HG03378 (cell line): ENCODE results near the gene ECSIT.
A peak's percentile ranks its signal among the peaks of the same experiment; 100 is the strongest.

Experiments
- ATAC-seq: cut with Tn5 transposase; IDR thresholded peaks from one replicate; pipeline ENCODE4 v1.9.1; 2021; ENCODE audit warnings: mild to moderate bottlenecking, moderate library complexity; ENCODE audit not compliant: unreplicated experiment

Gene ECSIT

DNA sequence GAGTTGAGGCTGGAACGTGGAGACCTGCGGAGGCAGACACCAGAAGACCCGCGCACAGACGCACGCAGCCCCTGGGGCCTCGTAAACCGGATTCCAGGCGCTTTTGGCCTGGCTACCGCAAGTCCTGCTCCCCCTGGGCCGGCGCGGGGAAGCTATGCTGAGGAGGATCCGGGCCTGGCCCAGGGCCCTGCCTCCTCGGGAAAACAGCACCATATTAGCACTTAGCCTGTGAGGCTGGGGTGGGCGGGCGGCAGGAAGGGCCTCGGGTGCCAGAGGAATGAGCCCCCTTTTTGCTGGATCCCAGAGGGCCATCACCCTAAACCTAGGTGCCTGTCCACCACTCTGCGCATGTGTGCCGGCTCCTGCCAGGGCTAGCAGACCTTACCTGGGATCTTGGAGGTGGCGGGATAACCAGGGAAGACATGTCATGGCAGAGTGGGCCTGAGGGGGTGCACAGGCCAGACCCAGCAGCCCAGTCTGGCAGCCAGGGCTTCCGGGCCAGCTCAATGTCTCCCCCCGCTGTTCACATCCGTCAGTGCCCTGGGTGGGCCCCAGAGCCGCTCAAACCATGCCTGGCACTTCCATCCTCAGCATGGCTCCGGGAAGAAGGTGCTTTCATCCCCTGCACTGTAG, 22.8 kb upstream of the ECSIT start:
- ATAC-seq, result no peak

DNA sequence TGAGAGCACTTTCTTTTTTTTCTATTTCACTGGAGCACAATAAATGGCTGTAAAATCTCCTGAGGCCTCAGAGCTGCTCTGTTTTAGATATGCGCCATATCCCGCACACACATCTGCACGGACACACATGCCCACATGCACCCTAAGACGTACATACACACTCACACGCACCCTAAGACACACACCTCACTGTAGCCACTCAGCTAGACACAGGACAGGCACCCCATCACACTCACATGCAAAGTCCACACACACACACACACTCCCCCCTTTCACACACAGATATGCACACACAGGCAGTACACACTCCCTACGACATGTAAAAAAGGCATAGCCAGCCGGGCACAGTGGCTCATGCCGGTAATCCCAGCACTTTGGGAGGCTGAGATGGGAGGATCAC, 21.3 kb upstream of the ECSIT start:
- ATAC-seq, result no peak

DNA sequence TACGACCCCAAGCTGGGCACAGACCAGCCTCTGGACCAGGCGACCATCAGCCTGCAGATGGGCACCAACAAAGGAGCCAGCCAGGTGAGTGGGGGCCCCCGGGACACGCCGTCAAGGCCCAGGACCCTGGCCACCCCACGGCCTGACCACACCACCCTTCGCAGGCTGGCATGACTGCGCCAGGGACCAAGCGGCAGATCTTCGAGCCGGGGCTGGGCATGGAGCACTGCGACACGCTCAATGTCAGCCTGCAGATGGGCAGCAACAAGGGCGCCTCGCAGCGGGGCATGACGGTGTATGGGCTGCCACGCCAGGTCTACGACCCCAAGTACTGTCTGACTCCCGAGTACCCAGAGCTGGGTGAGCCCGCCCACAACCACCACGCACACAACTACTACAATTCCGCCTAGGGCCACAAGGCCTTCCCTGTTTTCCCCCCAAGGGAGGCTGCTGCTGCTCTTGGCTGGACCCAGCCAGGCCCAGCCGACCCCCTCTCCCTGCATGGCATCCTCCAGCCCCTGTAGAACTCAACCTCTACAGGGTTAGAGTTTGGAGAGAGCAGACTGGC, 20.5 kb upstream of the ECSIT start:
- no peak for ATAC-seq

DNA sequence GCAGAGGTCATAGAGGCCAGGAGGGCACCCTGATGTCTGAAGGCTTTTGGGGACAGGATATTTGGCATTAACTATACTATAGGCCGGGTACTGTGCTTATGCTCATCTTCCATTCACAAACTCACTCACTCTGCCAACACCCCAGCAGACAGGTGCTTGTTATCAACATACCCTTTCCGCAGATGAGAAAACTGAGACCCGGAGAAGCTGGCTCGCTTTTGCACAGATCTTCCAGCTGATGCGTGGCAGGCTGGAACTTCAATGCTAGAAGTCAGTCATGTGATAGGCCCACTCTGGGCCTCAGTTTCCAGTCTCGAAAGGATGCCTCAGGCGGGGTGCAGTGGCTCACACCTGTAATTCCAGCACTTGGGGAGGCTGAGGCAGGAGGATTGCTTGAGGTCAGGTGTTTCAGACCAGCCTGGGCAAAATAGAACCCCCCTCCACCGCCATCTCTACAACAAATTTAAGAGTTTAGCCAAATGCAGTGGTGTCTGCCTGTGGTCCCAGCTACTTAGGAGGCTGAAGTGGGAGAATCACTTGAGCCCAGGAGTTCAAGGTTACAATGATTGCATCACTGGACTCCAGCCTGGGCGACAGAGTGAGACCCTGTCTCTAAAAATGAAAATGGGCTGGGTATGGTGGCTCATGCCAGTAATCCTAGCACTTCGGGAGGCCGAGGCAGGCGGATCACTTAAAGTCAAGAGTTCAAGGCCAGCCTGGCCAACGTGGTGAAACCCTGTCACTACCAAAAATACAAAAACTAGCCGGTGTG, 19.2 kb upstream of the ECSIT start:
- ATAC-seq, result no peak

DNA sequence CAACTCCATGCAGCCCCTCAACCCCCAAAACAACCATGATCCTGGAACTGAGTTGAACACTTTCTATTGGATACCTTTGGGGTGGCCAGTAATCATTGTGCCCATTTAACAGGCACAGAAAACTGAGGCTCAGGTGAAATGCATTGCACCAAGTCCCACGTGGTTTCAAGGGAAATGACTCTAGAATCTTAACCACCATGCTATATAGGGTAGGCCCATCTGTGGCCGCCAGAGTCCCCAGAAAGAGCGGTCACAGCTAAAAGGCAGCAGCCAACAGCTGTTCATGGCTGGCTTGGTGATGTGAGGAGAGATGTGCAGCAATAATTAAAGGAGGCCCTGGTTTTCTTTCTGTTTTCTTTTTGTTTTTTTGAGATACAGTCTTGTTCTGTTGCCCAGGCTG, 12.3 kb upstream of the ECSIT start:
- no peak for ATAC-seq

DNA sequence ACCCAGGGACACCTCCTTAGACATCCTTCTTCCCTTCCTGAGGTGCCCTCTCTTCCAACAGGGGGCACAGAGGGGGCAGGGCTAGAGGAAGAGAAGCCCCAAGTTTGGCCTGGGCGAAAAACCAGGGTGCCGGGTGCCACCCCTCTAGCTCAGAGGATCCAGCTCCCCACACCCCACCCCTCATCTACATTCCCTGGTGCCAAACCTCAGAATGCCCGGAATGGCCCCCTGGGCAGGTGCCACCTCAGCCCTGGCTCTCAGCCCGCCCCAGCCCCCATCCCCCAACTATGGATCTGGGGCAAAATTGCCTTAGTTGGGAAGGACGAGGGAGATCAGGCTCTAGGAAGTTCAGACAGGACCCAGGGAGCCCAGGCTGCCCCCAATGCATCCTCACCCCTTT, 11.7 kb upstream of the ECSIT start:
- no peak for ATAC-seq

DNA sequence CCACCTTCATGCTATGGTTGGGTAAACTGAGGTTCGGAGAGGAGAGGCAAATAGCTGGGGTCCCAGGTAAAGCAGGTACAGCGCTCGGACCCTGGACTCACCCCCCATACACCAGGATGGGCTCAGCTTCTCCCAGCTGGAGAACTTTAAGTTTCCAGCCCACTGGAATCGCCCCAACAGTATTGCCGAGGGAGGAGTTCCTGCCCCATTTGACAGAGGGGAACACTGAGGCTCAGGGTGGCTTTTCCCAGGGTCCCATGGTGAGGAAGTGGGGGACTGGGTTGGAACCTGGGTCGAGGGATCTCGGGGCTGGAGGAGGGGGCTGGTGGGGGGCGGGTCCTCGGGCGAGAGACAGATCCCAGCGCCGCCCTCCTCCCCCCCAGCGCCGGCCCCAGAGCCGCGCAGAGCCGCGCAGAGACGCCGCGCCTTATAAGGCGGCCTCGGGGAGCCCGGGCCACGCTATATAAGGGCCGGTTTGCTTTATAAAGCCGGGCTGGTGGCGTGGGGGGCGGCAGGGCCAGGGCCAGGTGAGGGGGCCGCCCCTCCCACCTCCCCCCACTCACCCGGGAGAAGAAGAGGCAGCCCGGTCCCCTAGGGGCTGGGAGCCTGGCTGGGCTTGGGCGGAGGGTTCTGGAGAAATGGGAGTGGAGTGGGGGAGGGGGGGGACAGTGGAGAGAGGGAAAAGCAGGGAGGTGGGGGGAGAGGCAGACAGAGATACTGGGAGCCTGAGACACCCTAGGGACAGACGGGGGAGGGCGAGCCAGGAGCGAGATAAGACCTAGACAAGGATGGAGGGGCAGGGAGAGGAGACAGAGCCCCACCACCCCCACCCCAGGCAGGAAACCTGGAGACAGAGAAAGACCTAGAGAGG, 10.8 kb upstream of the ECSIT start:
- no peak for ATAC-seq

DNA sequence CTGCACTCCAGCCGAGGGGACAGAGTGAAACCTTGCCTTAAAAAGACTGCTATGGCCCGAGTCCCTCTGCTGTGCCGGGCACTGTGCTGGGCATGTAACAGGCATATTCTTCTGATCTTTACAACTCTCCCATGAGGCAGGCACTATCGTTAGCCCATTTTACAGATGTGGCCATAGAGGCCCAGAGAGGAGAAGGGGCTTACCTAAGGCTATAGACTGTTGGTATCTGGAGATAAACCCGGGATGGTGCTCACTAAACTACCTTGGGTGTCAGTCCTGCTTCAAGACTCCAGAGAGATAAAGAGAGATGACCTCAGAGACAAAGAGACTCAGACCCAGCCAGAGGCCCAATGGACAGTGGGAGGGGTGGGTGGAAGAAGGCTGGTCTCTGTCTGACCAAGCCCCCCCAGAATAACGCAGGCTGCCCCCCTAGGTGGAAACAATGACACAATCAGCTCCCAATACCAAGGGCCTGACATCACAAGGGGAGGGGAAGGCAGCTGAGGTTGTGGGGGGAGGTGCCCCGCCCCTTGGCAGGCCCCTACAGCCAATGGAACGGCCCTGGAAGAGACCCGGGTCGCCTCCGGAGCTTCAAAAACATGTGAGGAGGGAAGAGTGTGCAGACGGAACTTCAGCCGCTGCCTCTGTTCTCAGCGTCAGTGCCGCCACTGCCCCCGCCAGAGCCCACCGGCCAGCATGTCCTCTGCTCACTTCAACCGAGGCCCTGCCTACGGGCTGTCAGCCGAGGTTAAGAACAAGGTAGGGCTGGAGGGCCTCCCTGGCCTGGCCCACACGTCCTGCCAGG, 9.5 kb upstream of the ECSIT start, which contains the start of gene CNN1:
Gene CNN1 (plus strand): TSS at position 620 of the 805 bp plus-strand sequence. CDS start 77 bp downstream, at position 697.
- ATAC-seq, result no peak

DNA sequence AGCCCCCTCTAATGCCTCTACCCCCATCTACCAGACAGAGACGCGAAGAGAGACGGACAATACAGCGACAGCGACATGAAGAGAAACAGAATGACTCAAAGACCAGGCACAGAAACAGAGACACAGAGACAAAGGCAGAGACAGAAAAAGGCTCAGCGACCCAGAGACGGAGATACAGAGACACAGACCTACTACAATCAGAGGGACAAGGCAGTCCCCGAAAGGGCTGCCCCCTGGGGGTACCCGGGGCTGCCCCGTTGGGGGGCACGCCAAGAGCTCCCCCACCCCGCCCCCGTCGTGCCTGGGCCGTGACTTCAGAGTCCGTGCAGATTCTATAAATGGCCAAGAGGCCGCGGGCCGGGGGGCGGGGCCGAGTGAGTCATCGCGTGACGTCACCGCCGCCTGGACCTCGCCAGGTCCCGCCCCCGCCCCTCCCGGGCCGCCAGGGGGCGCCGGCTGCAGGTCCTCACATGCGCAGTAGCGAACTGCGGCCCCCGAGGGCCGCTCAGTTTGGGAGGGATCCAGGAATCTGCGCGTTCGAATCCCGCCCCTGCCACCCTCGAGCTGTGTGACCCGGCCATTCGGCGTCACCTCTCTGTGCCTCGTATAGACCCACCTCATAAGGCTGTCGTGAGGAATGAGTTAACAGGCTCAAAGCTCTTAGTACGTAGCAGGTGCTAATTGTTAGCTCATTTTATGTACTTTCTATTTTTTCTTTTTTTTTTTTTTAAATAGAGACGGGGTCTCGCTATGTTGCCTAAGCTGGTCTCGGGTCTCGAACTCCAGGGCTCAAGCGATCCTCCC, 7.1 kb upstream of the ECSIT start:
- ATAC-seq, result no peak

DNA sequence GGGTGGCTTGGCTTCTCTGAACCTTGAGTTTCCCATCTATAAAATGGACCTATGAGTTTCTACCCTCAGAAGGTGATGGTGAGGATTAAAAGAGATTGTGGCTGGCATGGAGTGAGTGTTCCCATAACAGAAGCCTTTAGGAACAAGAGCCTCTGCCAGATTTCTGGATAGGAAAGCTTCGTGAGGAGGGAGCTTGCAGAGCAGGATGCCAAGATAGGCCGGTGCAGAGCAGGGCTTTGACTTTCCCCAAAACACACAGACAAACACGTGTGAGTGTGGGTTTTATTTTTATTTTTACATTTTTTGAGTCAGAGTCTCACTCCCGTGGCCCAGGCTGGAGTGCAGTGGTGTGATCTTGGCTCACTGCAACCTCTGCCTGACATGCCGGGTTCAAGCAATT, 6.0 kb upstream of the ECSIT start:
- no peak for ATAC-seq

DNA sequence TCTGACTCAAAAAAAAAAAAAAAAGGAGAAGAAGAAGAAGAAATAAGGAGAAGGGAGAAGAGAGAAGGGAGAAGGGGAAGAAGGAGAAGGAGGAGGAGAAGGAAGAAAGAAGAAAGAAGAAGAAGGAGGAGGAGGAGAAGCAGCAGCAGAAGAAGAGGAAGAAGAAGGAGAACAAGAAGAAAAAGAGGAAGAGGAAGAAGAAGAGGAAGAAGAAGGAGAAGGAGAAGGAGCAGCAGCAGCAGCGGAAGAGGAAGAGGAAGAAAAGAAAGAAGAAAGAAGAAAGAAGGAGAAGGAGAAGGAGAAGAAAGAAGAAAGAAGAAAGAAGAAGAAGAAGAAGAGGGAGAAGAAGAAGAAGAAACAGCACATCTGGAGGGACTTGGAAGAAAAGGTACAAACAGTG, 5.6 kb upstream of the ECSIT start:
- no peak for ATAC-seq

DNA sequence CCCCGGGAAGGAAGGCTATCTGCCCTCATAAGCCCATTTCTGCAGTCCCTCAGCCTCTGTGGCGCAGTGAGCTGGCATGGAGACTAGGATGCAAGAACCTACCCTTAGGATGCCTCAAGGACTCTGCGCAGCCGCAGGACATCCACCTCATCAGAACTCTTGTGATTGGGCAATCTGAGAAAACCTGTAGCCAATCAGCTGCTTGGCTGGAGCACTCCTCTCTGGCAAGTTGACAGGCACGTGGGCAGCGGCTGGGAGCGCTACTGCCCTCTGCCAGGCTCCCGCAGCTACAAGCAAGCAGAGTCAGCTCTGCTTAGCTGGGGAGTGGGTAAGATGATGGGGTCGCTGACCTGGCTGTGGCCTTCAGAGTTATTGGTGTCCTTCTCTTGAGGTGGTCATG, 1.5 kb upstream of the ECSIT start:
- ATAC-seq, result no peak

DNA sequence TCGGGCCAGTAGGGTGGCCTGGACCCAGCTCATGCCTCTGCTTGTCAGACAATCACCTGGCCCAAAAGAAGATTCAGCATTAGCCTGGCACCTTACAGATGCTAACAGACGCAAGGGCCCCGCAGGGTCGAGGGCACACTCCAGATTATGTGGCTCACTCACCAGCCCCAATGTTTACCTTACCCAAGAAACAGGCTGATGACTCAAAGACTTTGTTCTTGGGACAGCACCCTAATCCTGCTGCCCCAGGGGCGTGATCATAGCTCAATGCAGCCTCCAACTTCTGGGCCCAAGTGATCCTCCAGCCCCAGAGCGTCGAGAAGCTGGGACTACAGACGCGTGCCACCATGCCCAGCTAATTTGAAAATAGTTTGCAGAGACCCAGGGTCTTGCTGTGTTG, 9.8 kb downstream of the ECSIT start:
- ATAC-seq, result no peak

DNA sequence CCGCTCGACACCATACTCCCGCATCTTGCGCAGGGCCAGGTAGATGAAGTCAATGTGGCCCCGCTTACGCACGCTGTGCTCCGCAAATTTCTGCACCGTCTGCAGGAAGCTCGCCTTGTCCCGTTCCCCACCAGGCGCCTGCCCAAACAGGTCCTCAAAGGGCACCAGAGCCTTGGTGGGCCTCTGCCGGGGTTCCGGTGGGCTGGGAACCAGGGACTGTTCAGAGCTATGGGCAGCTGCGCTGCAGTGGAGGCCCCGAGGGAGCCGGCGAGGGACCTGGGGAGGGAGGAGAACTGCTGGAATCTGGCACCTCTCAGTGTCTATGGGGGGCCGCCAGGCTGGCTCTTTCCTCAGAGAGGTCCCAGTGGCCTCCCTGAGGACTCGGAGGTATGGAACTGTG, 15.0 kb downstream of the ECSIT start:
- ATAC-seq, result no peak

DNA sequence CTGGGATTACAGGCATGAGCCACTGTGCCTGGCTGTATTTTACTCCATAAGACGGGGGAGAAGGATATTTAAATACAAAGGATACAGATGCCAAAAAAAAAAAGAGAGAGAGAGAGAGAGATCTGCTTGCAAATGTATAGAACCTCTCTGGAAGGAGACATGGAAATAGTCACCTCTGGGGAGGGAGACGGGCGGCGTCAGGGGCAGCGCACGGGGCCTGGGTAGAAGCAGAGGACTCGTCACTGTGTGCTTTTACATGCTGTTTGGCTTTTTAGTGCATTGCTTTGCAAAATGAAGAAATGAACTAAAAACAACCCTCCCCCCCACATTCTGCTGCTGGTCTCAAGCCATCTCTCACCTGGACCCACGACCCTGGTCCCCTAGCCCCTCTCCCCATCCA, 18.5 kb downstream of the ECSIT start:
- ATAC-seq, result no peak

DNA sequence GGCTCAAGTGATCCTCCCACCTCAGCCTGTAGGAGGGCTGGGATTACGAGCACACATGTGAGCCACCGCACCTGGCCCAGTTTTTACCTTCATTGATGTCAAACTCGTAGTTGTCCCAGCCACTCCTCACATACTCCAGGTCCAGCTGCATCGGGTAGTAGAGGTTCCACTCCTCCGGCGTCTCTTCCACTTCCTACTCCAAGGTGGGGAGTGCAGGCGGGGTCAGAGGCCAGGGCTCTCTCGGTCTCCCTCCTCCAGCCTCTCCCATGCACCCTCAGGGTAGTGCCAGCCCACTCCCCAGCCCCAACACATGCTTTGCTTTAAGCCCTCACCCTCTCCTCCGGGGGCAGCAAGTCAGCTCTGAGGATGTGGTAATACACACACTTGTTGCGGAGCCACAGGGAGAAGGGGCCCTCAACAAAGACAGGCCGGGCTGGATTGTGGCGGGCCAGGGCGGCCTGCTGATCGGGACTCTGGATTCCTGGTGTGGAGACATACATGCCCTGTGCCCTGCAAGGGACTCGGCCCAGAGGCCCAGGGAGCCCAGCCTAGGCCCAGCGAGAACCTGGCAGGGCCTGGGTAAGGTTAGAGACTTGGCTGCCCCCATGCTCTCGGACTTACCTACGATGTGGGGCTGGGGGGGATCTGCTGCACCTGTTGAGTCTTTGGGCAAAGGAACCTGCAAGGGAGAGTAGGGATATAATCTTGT, 21.4 kb downstream of the ECSIT start:
- ATAC-seq, result no peak

DNA sequence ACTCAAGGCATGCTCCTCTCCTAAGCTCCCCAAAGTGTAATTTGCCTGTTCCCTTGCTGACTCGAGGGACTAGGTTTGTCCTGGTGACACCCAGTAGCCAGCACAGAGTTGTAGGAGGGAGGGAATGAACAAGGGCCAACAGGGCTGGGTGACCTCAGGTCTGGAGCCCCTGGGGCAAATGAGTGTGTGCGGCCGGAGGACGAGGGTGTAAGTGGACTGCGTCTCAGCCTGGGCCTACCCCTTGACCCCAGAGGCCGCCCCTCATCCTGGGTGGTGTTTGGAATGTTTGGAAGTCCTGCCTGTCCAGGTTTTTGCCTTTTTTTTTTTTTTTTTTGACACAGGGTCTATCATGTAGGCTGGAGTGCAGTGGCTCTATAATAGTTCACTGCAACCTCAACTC, 22.0 kb downstream of the ECSIT start:
- ATAC-seq, result no peak

DNA sequence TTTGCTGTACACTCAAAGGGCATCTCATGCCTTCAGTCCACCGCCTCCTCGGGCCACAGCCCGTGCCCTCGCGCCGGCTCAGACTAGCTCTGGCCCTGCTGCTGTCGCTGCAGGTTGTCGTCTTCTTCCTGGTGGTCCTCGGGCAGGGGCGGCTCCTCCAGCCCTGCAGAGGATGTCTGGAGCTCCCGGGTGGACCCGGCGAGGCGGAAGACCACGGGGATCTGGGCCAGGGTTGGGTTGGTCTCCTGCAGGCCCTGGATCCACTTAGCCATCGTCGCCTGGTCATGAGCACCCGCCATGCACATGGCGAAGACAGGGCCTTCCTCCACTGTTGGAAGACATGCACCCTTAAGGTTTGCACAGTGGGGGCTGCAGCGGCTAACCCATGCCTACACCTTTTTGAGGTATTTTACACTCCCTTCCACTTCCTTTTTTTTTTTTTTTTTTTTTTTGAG, 22.8 kb downstream of the ECSIT start:
- ATAC-seq, result peak; percentile 22

DNA sequence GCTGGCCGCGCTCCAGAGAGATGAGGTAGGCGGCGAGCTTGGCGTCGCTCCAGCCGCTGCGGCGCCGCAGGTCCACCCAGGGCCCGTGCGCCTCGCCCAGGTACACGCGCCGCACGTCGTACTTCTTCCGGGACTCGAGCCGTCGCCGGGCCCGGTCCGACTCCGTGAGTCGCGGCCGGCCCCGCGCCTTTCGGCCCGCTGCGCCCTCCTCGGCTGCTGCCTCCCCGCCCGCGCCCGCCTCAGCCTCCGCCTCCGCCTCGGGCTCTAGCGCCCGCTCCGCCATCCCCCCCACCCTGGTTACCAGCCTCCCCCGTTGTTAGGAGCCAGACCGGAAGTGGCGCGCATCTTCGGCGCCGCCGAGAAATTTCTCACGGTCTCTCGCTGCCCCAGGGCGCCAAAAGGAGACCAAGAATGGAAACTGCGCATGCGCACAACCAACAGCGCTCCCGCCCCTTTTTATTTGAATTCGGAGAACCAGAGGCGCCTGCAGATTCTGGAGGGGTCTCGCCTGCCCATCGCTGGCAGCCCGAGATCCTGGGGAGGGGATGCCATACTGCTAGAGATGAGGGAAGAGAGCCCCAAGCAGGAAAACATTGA, 23.3 kb downstream of the ECSIT start, which contains the start of gene ZNF653:
Gene ZNF653 (minus strand): TSS at position 336 of the 597 bp plus-strand sequence. CDS start 53 bp downstream, at position 283.
- peak; percentile 45 for ATAC-seq
